DMS153 treated with DMSO at 0.1 percent for 48 hours (cell line): Measurements from ENCODE around the gene VEGFB.

ENCODE experiments used
- DNase-seq: peaks from one replicate; lab custom pipeline; 2025; ENCODE audit not compliant: unreplicated experiment; lab: John Stamatoyannopoulos, UW

VEGFB gene

GRCh38 chr11:64230171-64230984, 4.0 kb upstream of the VEGFB start, which contains the start of gene DNAJC4:
TSS of gene DNAJC4 (plus strand) at chr11:64230548. CDS start at chr11:64230855, 307 bp downstream.
- peak; percentile 87 for DNase-seq

GRCh38 chr11:64230985-64231365, 3.4 kb upstream of the VEGFB start:
- no peak for DNase-seq

DNA sequence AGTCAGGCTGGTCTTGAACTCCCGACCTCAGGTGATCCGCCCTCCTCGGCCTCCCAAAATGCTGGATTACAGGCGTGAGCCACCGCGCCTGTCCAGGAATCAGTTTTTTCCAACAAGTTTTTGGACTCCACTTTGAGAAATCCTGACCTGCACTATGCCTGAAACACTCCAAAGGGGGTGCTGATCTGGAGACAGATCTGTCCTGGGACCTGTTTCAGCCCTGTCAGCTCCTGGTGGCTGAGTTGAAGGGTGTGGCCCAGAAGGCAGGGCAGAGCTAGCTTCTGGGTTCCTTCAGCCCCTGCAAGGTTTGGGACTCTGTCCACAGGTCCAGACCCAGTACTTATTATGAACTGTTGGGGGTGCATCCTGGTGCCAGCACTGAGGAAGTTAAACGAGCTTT, 2.8 kb upstream of the VEGFB start:
- no peak for DNase-seq

DNA sequence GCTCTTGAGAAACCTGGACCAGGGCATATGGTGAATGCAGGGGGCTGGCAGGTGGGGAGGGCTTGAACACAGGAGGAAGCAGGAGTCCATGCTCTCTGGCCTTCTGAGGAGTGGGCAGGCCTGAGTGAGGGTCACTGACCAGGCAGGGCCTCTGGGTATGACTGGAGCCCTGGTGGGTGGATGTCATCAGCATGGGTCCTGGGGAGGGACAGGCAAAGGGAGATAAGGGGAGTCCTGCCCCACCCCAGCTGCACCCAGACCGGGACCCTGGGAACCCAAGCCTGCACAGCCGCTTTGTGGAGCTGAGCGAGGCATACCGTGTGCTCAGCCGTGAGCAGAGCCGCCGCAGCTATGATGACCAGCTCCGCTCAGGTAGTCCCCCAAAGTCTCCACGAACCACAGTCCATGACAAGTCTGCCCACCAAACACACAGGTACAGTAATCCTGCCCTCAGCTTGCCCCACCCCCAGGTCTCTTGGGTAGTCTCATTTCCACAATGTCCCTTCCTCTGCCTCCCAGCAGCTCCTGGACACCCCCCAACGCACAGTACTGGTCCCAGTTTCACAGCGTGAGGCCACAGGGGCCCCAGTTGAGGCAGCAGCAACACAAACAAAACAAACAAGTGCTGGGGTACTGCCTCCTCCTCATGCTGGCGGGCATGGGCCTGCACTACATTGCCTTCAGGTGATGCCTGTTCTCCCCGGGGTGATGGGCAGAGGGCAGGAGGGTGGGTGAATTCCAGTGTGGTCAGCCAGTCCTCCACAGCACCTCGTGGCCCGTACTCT, 2.0 kb upstream of the VEGFB start:
- DNase-seq: no peak

DNA sequence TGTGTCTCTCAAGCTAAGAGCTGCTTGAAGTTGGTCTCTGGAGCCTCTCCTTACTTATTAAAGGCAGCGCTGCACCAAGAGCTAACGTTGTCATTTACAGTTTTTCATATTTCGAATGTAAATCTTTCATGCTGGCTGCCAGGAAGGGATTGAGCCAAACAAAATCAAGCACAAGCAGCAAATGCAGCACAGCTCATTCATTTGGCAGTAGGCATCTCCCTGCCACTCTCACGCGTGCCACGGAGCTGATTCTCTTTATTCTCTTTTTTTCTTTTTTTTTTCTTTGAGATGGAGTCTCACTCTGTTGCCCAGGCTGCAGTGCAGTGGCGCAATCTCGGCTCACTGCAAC, 1.4 kb upstream of the VEGFB start:
- DNase-seq: no peak

DNA sequence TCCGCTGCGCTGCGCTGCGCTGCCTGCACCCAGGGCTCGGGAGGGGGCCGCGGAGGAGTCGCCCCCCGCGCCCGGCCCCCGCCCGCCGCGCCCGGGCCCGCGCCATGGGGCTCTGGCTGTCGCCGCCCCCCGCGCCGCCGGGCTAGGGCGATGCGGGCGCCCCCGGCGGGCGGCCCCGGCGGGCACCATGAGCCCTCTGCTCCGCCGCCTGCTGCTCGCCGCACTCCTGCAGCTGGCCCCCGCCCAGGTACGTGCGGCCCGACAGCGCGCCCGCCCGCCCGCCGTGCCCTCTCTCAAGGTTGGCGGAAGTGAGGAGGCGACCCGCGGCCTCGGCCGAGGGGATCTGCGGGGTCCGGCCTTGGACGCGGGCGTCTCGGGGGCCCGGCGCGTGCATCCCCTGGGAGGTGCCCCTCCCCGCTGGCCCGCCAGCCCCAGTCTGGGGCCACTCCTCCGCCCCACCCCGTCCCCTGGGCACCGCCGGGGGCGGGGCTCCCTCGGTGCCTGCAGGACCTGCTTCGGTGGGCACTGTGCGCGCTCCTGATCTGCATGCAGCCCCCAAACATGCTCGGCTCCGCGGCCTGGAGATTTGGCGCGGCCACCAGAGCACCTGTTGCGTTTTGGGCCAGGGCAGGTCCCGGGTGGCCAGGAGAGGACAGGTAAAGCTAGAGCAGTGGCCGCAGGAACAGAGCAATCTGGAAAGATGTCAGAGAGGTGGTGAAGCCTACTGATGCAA, 429 bp downstream of the VEGFB start:
- DNase-seq: no peak

GRCh38 chr11:64235437-64236161, 1.2 kb downstream of the VEGFB start:
- DNase-seq: no peak

DNA sequence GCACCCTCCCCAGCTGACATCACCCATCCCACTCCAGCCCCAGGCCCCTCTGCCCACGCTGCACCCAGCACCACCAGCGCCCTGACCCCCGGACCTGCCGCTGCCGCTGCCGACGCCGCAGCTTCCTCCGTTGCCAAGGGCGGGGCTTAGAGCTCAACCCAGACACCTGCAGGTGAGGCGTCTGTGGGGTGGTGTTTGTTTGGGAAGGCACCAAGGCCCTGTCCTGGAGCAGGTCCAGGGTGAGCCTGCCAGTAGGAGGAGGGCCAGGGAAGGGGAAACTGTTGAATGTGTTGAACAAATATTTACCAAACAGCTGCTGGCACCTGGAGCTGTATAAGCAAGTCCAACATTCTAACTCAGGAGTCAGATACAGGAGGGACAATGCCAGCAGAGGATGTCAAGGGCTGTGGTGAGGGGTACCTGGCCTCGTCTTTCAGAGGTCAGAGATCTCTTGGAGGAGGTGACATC, 3.1 kb downstream of the VEGFB start:
- peak; percentile 96 for DNase-seq

DNA sequence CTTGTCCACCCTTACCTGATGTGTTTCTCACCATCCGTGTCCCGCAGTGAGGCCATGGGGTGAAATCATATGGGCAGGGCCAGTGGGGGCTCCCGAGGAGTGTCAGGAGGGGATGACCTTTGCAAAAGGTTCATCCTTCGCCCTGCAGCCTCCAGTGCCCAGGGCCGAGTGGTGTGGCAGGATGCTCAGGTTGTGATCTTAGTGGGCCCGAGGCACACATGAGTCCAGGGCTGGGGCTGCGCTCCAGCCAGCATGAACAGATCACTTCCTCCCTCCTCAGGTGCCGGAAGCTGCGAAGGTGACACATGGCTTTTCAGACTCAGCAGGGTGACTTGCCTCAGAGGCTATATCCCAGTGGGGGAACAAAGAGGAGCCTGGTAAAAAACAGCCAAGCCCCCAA, 3.7 kb downstream of the VEGFB start:
- DNase-seq: no peak

DNA sequence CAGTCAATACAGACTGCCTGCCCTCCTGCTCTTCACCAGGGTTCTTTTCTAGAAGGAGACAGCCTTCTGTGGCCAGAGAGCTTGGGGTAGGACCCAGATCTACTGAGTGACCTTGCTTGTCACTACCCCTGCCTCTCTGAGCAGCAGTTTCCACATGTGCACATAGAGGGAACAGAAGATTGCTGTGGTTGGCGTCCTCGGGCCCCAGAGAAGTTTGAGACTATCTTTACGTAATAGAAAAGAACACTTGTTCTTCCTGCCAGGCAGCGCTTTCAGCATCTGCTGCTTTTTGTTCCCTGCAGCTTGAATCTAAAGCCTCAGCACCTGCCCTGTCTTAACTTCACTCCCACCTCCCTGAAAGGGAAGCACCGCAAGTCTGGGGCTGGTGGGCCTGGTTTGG, 4.6 kb downstream of the VEGFB start:
- DNase-seq: no peak

DNA sequence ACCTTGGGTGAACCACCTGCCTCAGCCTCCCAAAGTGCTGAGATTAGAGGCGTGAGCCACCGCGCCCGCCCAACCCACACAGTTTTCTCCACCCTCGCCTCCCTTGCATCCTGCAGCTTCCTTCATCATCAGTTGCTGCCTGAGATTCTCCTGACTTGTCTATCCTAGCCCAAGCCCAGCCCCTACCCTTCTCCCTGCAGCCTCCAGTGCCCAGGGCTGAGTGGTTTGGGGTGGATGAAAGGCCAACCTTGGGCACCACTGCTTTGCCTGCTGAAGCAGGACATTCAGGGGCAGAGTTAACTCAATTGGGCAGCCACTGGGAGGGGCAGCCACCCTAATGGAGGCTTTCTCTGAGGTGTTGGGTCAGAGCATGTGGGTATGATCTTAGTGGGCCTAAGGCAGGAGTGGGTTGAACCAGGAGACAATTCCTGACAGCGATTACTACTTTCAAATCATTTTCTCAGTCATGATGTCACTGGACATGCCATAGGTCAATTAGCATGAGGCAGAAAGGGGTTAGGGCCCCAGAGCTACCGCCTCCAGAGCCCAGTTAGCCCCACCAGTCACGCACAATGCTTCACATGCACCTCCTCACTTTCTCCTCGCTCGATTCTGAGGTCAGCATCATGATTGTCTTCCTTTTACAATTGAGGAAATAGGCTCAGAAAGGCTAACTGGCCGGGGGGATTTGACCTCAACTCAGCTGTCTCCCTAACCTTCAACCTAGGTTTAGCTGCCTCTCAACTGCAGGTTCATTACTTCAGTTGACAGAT, 5.5 kb downstream of the VEGFB start:
- DNase-seq: no peak

GRCh38 chr11:64240435-64241240, 6.3 kb downstream of the VEGFB start, which contains the start of gene FKBP2:
TSS of gene FKBP2 (plus strand) at chr11:64241095. CDS start at chr11:64242388, 1,293 bp downstream.
- DNase-seq: peak; percentile 92

DNA sequence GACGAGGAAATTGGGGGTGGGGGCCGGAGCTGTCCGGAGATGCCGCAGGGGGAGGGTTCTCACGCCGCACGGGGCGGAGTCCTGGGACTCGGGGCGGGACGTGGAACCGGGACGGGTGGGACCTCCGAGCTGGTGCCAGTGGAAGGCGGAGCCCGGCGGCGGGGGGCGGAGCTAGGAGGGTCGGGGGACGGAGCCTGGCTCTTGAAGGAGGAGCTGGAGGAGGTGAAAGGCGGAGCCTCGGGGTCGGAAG, 6.8 kb downstream of the VEGFB start:
- peak; percentile 96 for DNase-seq

DNA sequence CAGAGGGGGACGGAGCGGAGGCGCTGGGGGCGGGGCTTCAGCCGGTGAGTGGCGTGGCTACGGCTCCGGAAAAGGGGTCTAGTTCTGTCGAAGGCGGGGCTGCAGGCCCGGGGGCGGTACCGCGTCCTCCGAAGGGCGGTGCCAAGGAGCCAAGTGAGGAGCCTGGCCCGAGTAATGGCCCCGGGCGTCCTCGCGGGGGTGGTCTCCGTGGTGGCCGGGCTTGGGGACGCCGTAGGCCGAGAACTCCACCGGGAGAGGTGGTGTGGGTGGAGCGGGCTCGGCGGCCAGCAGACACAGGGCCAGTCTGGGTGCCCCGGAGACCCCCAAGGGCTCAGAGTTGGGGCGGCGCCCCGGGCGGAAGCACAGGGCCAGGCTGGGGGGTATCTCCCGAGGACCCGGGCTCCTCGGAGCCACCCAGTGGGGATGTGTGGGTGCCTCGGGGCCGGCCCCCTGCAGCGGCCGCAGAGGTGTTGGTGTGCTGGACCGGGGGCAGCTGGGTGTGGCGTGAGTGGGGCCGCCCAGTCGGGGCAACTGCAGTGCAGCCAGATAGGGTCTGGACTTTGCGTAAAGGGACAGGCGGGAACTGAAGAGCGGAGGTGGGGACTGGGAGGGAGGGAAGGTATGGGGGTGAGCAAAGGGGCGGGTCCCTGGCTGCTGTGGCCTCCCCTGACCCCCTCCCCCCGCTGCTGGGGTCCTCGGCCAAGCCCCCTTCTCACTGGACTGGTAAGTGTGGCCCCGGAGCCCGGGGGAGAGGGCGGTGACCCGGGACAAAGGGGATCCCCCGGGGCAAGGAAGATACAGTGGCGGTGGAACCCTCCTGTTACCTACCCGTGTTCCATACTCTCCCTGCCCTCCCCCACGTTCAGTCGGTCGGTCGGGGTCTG, 7.3 kb downstream of the VEGFB start:
- no peak for DNase-seq

- DNase-seq: no peak
Measured at GRCh38 chr11:64243236-64243854, 9.0 kb downstream of the VEGFB start.

DNA sequence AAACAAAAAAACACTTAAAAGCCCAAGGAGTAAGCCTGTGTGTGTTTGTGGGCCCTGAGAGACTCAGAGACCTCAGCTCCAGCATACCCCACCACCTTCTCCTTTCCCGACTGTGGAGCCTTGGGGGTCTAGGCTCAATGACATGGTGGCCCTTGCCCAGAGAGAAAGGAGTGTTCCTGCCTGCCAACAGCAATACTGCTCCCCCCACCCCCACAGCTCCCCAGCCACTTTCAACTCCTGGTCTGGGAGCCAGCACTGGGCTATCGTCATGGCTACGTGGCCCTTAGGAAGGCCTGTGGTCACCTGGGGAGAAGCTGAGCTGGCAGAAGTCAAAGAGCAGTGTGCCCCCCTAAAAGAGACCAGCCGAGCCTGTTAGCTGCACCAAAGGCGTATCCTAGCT, 9.7 kb downstream of the VEGFB start:
- DNase-seq: no peak

DNA sequence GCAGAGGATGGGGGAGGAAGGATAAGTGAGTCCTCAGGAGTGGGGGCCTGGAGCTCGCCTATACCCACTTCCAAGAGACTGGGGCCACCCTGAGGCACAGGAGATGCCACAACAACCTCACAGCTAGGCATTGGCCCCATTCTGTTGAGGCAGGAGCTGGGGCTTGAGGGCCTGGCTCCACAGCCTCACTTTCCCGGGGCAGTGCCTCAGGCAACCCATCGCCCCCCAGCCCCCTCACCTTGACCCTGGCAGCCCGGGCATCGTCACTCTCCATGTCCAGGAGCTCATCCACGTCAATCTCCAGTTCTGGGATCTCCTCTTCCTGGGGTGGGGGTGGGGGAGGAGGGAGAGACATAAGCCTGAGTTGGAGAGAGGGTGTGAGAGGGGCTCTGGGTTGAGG, 10.6 kb downstream of the VEGFB start:
- no peak for DNase-seq

- DNase-seq: no peak
Measured at GRCh38 chr11:64245401-64245796, 11.0 kb downstream of the VEGFB start.
